ENCODE results near the gene NRROS.
"Not testable (repeated sequence)": the region's sequence is repeated elsewhere in the genome, so short reads cannot be mapped to it uniquely, and the experiment has no call there.

NRROS gene

DNA sequence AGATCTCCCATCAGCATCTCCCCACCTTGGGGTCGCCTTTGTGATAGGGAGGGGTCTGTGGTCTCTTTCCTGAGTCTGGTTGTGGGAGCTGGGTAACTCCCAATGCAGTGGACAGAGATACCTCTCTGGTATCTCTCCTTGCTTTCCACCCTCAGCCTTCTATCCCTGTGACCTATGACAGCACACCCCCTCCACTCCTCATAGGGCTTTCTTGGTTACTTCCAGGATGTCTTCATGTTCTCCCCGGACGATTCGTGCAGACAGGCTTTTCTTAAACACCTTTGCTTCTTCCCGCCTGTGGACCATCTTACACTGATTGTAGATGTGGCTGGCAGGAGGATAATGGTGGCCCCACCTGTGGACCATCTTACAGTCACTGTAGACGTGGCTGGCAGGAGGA, 14.2 kb upstream of the NRROS start:
- no peak for DNase-seq

DNA sequence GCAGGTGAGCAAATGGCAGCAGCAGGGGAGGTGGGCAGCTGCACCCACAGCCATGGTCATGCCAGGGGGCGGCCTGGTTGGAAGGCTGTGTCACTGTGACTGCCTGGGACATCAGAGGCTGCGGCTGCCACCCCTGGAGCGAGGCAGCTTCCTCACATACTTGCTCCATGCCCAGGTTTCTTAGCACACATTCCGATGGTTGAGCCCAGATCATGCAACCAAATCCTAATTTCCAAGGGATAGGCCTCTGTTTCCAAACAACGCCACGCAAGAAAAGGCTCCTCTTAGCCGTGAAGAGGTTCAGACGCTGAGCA, 11.6 kb upstream of the NRROS start:
- no peak for DNase-seq

DNA sequence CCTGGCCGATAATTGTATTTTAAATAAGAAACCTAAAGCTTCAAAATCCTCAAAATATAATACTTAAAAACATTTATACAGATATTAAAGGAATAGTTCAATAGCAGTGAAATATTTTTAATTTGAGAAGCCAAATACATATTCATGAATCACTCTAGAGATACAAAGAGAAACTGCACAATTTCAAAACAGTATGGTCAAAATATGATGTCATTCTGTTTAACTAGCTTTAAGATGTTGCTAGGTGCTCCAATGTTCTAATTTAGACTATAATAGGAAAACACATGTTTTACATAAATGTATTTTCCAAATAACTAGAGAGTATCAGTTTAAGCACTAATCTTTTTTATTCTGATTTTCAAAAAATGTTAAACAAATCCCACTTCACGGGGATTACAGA, 10.3 kb upstream of the NRROS start:
- DNase-seq, result no peak

- no peak for DNase-seq
Measured at GRCh38 chr3:196631682-196632045, 7.8 kb upstream of the NRROS start.

GRCh38 chr3:196632046-196632751, 7.3 kb upstream of the NRROS start:
- peak; percentile 81 for DNase-seq

DNA sequence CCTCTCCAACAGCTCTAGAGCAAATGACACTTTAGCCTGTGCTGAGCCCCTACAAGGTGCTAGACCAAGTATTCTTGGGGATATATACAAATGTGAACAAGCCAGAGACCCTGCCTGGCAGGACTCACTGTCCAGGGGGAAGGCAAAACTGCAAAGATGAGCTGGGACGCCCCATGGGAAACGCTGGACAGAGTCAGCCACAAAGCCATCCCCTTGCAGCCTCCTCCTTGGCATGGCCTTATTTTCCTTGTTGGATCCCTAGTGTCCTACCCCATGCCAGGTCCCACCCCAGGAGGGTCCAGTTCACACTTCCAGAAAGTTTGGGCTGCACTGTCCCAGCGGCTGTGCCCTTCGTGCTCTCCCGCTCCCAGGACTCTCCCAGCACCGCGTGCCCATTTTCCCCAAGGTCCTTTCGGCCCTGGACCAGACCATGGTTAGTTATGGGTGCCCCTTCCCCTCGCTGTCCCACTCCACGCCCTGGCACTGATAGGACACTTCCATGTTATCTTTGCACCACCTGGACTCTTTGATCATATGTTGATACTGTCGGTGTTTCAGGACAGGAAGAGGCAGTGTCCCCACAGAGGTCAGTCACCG, 5.8 kb upstream of the NRROS start:
- no peak for DNase-seq

DNA sequence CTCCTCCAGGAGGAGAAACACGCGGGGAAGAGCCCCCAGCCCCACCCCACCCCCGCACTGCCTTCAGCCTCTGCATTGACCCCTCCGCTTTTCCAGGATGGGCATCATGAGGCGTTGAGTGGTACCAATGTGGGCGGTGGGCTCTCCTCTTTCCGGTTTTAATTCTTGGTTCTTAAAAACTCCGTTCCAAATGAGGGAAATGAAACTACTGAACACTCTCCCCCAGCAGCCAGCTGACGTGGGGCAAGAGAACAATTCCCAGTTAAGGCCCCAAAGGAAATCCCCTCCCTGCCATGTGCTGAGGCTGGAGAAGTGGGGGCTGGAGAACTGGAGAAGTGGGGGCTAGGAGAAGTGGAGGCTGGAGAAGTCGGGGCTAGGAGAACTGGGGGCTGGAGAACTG, 5.3 kb upstream of the NRROS start:
- no peak for DNase-seq

DNA sequence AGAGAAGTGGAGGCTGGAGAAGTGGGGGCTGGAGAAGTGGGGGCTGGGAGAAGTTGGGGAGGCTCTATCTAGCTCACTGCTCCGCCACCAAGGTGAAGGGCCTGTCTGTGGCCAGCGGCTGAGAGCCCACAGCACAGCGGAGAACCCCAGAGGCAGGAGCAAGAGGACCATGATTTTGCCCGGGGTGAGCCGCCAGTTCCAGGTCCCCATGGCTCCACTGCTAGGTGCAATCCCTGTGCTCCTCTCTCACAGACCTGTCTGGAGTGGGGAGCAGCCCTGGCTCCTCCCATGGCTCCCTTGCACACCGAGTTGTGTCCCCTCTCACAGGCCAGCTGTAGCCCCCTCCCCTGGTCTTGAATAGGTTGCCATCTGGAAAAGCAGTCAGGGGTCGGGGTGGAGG, 4.7 kb upstream of the NRROS start:
- no peak for DNase-seq

GRCh38 chr3:196636369-196637349, 2.8 kb upstream of the NRROS start:
- DNase-seq, result no peak

DNA sequence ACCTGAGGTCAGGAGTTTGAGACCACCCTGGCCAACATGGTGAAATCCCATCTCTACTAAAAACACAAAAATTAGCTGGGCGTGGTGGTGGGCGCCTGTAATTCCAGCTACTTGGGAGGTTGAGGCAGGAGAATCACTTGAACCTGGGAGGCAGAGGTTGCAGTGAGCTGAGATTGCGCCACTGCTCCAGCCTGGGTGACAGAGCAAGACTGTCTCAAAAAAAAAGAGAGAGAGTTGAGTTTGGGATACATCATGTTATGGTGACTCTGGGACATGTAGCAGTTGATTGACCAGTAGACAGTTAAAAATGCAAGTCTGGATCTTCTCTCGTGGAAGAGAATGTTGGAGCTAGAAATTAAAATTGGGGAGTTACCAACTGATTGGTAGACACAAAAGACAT, 1.6 kb upstream of the NRROS start:
- DNase-seq, result not testable (repeated sequence)

DNA sequence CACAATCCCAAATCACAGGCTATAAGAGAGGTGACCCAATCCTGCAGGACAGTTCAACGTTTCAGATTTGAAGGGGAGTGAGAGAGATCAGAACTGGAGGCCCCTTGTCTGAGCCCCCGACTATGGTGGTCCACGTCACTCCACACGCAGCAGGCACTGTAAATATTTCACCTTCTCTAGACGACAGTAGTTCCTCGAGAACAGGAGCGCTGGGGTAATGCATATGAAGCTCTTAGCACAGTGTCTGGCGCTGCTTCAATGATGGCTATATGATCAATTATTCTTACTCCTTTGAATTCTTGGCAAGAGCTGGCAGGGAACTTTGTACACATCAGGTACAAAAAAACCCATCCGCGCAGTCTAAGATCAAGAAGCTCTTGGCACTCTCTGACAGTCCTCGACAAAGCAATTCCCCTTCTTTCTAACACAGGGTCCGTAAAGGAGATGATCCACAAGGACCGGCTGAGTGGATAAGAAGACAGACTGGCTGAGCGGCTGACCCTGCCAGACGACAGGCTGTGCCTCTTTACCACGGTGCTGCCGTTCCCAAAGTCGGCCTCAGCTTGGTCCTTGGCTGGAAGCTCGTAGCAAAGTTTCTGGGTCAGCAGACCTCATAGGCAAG, 522 bp upstream of the NRROS start:
- DNase-seq, result no peak

DNA sequence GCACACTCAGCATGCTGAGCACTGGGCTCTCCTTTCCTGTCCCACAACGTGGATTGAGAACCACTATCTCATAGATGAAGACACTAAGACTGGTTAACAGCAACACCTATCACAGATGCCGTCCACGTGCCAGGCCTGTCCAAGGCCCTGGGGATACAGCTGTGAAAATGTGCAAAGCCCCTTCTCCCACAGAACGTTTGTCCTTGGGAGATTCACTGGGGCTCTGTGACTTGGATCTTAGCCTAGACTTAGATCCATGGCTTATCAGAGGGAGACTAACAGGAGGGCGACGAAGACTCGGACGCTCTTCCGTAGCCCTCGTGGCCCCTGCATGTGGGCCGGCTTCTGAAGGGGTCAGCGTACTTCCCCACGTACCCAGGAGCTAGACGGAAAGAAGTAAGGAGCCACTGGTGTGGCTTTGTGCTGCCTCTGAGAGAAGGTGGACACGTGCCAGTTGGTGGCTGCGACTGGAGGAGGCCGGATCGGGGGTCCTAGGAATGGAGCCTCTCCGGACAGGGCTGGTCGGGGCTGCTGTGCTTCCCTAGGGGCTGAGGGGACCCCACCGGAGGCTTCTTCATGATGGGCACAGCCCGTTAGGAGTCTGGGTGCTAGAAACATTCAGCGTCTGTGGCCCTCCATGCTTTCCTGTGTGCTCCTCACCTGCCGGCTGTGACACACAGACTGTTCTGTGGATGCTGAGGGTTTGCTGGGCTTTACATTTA, 964 bp downstream of the NRROS start:
- DNase-seq, result no peak

DNA sequence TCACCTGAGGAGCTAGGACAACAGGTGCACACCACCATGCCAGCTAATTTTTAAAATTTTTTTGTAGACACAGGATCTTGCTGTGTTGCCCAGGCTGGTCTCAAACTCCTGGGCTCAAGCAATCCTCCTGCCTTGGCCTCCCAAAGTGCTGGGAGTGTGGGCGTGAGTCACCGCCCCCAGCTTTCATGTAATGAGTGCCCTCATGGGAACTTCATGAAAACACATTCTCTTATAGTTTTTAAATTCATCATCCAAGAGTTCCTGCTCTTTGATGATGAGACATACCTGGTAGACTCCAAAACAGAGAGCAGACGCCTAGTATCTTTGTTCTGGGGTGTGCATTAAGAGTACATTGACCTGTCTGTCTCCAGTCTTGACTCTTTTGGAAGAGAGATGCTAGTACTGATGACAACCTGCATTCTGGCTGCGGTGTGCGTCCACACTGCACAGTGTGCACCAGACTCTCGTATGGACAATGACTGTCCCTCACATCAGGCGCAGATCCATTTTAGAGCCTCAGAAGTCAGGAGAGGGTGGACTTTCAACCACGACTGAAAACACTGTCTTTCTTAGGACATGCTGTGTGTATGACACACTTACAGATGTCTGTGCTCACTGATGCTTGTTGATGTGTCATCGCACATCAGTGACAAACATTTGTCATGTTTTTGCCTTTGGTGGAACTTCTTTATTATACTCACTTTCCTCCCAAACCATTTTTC, 2.0 kb downstream of the NRROS start:
- no peak for DNase-seq

GRCh38 chr3:196642434-196642833, 2.9 kb downstream of the NRROS start:
- no peak for DNase-seq

GRCh38 chr3:196643201-196643749, 3.8 kb downstream of the NRROS start:
- no peak for DNase-seq

GRCh38 chr3:196643761-196644160, 4.3 kb downstream of the NRROS start:
- DNase-seq, result no peak

GRCh38 chr3:196645096-196645495, 5.6 kb downstream of the NRROS start:
- DNase-seq, result no peak

DNA sequence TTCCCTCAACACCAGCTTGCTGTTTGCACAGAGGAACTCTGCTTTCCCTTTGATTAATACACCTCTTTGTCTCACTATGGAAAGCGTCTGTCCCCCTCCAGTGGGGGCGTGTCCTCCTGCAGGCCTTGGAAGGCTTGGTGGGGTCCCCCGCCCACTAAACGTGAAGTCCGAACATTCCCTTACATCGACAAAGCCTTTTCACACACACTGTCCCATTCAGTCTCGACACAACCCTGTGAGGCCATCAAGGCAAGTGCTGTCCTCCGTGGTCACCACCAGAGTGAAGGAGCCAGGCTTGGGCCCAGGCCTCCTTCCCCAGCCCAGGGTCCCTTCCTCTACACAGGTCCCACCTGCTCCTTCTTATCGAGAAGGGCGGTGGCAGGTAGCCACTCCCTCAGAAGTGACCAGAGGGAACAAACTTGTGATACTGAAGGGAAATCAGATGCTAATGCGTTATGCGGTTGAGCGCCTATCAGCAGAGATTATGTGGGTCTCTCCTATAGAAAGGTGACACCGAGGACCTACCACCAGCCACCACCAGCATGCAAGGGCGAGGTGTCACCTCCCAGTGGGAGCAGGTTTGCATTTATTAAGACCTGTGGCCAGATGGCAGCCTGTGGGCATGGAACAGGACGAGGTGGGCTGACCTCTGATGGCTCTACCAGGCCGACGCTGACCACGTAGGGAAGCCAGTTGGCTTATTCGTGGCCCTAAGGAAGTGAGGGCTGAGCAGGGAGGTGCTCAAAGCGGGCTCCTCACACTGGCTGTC, 6.6 kb downstream of the NRROS start:
- no peak for DNase-seq

DNA sequence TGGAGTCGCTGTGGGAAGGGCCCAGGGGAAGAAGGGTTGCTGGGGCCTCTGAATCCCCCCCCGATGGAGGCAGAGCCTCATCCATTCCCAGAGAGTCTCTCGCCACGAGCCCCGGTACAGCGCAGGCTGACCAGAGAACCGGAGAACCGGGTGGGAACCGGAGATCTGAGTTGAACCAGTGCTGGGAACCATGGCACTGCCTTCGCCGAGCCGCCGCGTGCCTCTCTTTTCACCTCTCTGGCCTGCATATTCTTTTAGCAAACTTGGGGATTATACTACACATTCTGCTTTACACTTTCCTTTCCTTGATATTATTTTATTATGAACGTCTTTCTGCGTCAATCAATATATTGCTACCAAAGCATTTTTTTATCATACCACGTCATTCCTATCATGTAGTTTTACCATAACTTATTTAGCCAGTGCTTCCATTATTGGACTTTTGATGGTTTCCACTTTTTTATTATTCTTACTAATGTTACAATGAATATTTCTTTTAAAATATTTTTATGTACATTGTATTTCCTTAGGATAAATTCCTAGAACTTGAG, 7.2 kb downstream of the NRROS start:
- DNase-seq, result no peak

DNA sequence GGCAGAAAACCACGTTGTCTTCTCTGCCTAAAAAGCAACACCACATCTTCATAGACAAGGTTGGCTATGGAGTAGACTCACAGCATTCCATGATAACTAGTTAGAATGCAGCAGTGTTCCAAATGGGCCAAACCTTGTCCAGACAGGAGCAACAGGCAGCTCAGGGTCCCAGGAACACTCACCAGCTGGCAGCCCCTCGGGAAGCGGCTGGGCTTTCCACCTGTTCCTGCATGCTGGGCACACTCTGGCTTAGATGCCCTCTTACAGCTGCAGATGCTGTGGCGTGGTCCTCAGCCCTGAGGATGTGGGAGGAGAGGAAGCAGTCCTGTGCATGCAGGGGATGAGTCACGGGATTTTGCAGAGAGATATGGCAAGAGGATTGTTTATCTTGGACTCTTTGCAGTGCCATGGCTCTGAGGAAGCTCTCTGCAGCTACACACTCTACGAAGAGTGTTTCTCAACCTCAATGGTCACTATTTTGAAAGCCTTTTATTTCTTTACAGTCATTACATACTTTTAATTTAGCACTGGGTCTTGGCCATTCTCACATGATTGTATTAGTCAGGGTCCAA, 11.3 kb downstream of the NRROS start:
- no peak for DNase-seq
